Caki2 (cell line): ENCODE data around the gene WWP2. TPM values are rescaled to one million over a fixed set of nuclear protein-coding genes. Genes with fewer than 3 reads are reported as not detected.
"Not testable (repeated sequence)": the region's sequence is repeated elsewhere in the genome, so short reads cannot be mapped to it uniquely, and the experiment has no call there.

Experiments
- DNase-seq: peaks from one replicate; pipeline ENCODE4 v3.0.0-alpha.2; 2015; ENCODE audit warnings: low read depth
- in situ Hi-C: cut with HindIII; loops from 2 replicates; pipeline ENCODE4 v1.10.0; 2016; ENCODE audit warnings: low sequenced_read_pairs, low pct_unique_long_range_greater_than_20kb, mixed read lengths
- total RNA-seq: library from RNA; depleted of rRNA; stranded (reverse); fragments of >200 nt; shearing (Covaris generic); gene quantifications from 2 replicates; pipeline ENCODE4 v1.2.3, GENCODE V29; 2014; ENCODE audit warnings: low replicate concordance

WWP2 gene
- total RNA-seq, 1 experiment from 2014 or later = 17.5 TPM

GRCh38 chr16:69744363-69745231, 17.5 kb upstream of the WWP2 start:
- no peak for DNase-seq
- in situ Hi-C loops = no loop called here

- in situ Hi-C loops = no loop called here
- no peak for DNase-seq
Observed at GRCh38 chr16:69745232-69745612, 16.9 kb upstream of the WWP2 start.

- DNase-seq = no peak
- in situ Hi-C loops = no loop called here
Observed at GRCh38 chr16:69745959-69746358, 16.2 kb upstream of the WWP2 start.

GRCh38 chr16:69747115-69747514, 15.0 kb upstream of the WWP2 start:
- in situ Hi-C loops = no loop called here
- DNase-seq = no peak

GRCh38 chr16:69748694-69749345, 13.3 kb upstream of the WWP2 start:
- DNase-seq = no peak
- in situ Hi-C loops = no loop called here

GRCh38 chr16:69754143-69754468, 8.0 kb upstream of the WWP2 start:
- peak; percentile 7 for DNase-seq
- in situ Hi-C loops = no loop called here

GRCh38 chr16:69754469-69755310, 7.4 kb upstream of the WWP2 start, which contains the start of gene NOB1:
Gene NOB1 (minus strand): TSS chr16:69754926. CDS start chr16:69754910, 16 bp downstream.
- DNase-seq = peak; percentile 92
- in situ Hi-C loops = no loop called here

GRCh38 chr16:69756705-69757104, 5.4 kb upstream of the WWP2 start:
- in situ Hi-C loops = no loop called here
- no peak for DNase-seq

- in situ Hi-C loops = not testable (repeated sequence)
Observed at GRCh38 chr16:69757375-69757774, 4.8 kb upstream of the WWP2 start.

GRCh38 chr16:69762814-69763598, 874 bp downstream of the WWP2 start:
- in situ Hi-C loops = no loop called here
- peak; percentile 24 for DNase-seq

More at GRCh38 chr16:69757375-69757774, 4.8 kb upstream of the WWP2 start:
- DNase-seq = not testable (repeated sequence)

GRCh38 chr16:69763599-69763942, 1.4 kb downstream of the WWP2 start:
- no peak for DNase-seq
- in situ Hi-C loops = no loop called here

- in situ Hi-C loops = no loop called here
- DNase-seq = no peak
Observed at GRCh38 chr16:69767459-69768229, 5.5 kb downstream of the WWP2 start.

- in situ Hi-C loops = no loop called here
Observed at GRCh38 chr16:69768666-69769065, 6.5 kb downstream of the WWP2 start.

GRCh38 chr16:69769404-69769803, 7.3 kb downstream of the WWP2 start:
- in situ Hi-C loops = no loop called here

More at GRCh38 chr16:69768666-69769065, 6.5 kb downstream of the WWP2 start:
- DNase-seq = no peak

GRCh38 chr16:69771651-69771967, 9.5 kb downstream of the WWP2 start:
- in situ Hi-C loops = no loop called here
- DNase-seq = no peak

More at GRCh38 chr16:69769404-69769803, 7.3 kb downstream of the WWP2 start:
- DNase-seq = no peak

- in situ Hi-C loops = no loop called here
- DNase-seq = no peak
Observed at GRCh38 chr16:69773260-69773947, 11.3 kb downstream of the WWP2 start.

- DNase-seq = no peak
- in situ Hi-C loops = no loop called here
Observed at GRCh38 chr16:69775563-69775962, 13.4 kb downstream of the WWP2 start.
